Mammary epithelial cell (primary cell): ENCODE data around the gene HELZ2.

Experiments
- CTCF ChIP-seq, 2 donors: IDR thresholded peaks in 1 of 2; conservative IDR thresholded peaks in 1 of 2; 2 replicates each; pipeline ENCODE4 v1.5.1; 2011 to 2012; ENCODE audit warnings: inconsistent platforms in 2 of 2, low read length in 2 of 2, mild to moderate bottlenecking in 2 of 2, control low read depth in 1 of 2, low read depth in 1 of 2; ENCODE audit not compliant: insufficient read depth in 1 of 2; ENCODE audit errors: extremely low read depth in 1 of 2
- EZH2 ChIP-seq: IDR thresholded peaks from 2 replicates; pipeline ENCODE4 v1.6.1; 2012; ENCODE audit warnings: low read length, inconsistent platforms, borderline replicate concordance

GRCh38 chr20:63561624-63562396, 12.2 kb downstream of the HELZ2 start:
- TF ChIP-seq CTCF (conservative IDR thresholded peaks at IDR 0.05 in 1 of 2, IDR thresholded peaks at IDR 0.05 in 1 of 2; ENCODE audit: extremely low read depth in 1 of 2, insufficient read depth in 1 of 2, low read depth in 1 of 2, low read length in 2 of 2) (no peak), EZH2 (no peak)
